ENCODE results near the gene THBS3.

DNA sequence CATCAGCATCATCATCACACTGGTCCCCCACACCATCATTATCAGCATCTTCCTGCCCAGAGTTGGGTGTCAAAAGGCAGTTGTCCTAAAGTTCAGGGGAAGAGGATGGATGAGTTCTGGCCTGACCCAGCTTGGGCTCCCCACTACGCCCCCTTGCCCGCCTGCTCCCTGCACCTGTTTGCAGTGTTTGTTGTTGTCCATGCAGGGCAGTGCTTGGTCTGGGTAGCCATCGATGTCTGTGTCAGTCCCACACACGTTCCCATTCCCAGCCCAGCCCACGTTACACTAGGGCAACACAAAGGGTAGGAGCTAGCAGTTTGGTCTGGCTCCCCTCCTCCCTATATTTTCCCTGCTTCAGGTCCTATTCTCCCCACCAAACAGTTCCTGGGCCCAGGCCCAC is 6.8 kb downstream of the THBS3 start:
- TF ChIP-seq, protein P1, sequence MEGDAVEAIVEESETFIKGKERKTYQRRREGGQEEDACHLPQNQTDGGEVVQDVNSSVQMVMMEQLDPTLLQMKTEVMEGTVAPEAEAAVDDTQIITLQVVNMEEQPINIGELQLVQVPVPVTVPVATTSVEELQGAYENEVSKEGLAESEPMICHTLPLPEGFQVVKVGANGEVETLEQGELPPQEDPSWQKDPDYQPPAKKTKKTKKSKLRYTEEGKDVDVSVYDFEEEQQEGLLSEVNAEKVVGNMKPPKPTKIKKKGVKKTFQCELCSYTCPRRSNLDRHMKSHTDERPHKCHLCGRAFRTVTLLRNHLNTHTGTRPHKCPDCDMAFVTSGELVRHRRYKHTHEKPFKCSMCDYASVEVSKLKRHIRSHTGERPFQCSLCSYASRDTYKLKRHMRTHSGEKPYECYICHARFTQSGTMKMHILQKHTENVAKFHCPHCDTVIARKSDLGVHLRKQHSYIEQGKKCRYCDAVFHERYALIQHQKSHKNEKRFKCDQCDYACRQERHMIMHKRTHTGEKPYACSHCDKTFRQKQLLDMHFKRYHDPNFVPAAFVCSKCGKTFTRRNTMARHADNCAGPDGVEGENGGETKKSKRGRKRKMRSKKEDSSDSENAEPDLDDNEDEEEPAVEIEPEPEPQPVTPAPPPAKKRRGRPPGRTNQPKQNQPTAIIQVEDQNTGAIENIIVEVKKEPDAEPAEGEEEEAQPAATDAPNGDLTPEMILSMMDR (conservative IDR thresholded peaks at IDR 0.05 in 1 of 2, IDR thresholded peaks at IDR 0.05 in 1 of 2; ENCODE audit: low read depth in 1 of 2, low read length in 2 of 2): no peak
- TF ChIP-seq EZH2 (IDR thresholded peaks at IDR 0.05; ENCODE audit: low read length, missing control alignments): no peak

All from fibroblast of lung (primary cell).